Lung (tissue), 12 donors: Measurements from ENCODE around the gene RUFY2. TPM values are rescaled to one million over a fixed set of nuclear protein-coding genes. Genes with fewer than 3 reads are reported as not detected.
"Not testable (repeated sequence)": the region's sequence is repeated elsewhere in the genome, so short reads cannot be mapped to it uniquely, and the experiment has no call there.

ENCODE experiments used
- ATAC-seq: fragments of 200-7000 bp; cut with Tn5 transposase; one replicate; pipeline ENCODE4 v1.9.1; 2020; ENCODE audit warnings: moderate number of reproducible peaks; ENCODE audit not compliant: insufficient read depth, low FRiP score
- DNase-seq, 3 donors: peaks; one replicate each; pipeline ENCODE4 v3.0.0-alpha.2; 2013 to 2017
- H3K27ac ChIP-seq, 2 donors: one replicate each; pipeline ENCODE4 v1.5.1; 2013; ENCODE audit warnings: mild to moderate bottlenecking in 2 of 2, moderate library complexity in 2 of 2, control low read depth in 1 of 2, inconsistent platforms in 1 of 2, low read depth in 1 of 2, low read length in 1 of 2
- H3K27me3 ChIP-seq, 3 donors: one replicate each; pipeline ENCODE4 v1.5.1; 2013; ENCODE audit warnings: low read length in 2 of 3; ENCODE audit not compliant: control insufficient read depth in 3 of 3, insufficient read depth in 3 of 3
- H3K36me3 ChIP-seq, 4 donors: one replicate each; pipeline ENCODE4 v1.5.1; 2013; ENCODE audit warnings: low read length in 4 of 4, mild to moderate bottlenecking in 1 of 4, moderate library complexity in 1 of 4; ENCODE audit not compliant: control insufficient read depth in 4 of 4, insufficient read depth in 4 of 4
- H3K4me1 ChIP-seq, 5 donors: one replicate each; pipeline ENCODE4 v1.5.1; 2013; ENCODE audit warnings: low read length in 5 of 5, mild to moderate bottlenecking in 2 of 5, moderate library complexity in 1 of 5; ENCODE audit not compliant: control insufficient read depth in 5 of 5, insufficient read depth in 5 of 5
- H3K4me3 ChIP-seq: one replicate; pipeline ENCODE4 v1.5.1; 2013; ENCODE audit warnings: mild to moderate bottlenecking, control low read depth, moderate library complexity
- H3K9ac ChIP-seq, 2 donors: one replicate each; pipeline ENCODE4 v1.5.1; 2013; ENCODE audit warnings: low read length in 2 of 2, control low read depth in 1 of 2; ENCODE audit not compliant: insufficient read depth in 1 of 2
- H3K9me3 ChIP-seq, 4 donors: one replicate each; pipeline ENCODE4 v1.5.1; 2013; ENCODE audit warnings: low read length in 3 of 4, mild to moderate bottlenecking in 1 of 4, moderate library complexity in 1 of 4; ENCODE audit not compliant: control insufficient read depth in 4 of 4, insufficient read depth in 3 of 4
- WGBS, 2 donors: extraction: QIAGEN DNeasy Blood & Tissue Kit; methylation state at CpG; one replicate each; pipeline ENCODE4 v1.1.7; 2013; 5-methylcytosine and 5-hydroxymethylcytosine counted together
- polyA plus RNA-seq, 2 donors: library from polyadenylated mRNA; stranded (reverse); fragments of 200-250 nt; gene quantifications; one replicate each; pipeline ENCODE4 v1.2.1, GENCODE V29; 2013
- total RNA-seq, 2 donors: library from RNA; depleted of rRNA in 1 of 2; stranded (reverse); fragments of >200 nt in 1 of 2; gene quantifications; one replicate each; pipeline ENCODE4 v1.2.1, GENCODE V29; 2014 to 2021
- TF ChIP-seq, protein P1 (sequence below): IDR thresholded peaks from 2 replicates; pipeline ENCODE4 v1.5.1; 2012; ENCODE audit warnings: mild to moderate bottlenecking; ENCODE audit errors: control extremely low read depth, extremely low read depth
- donor health status: control.
- donor health status: control.
- donor health status: Bipolar disorder and iron deficiency.
- donor health status: healthy.
- donor health status: DM: yes; HTN: yes; CAD: no.

Gene RUFY2
- total and polyA plus RNA-seq, 4 donors, result 4.2 to 55.3 (median 13.4) TPM

DNA sequence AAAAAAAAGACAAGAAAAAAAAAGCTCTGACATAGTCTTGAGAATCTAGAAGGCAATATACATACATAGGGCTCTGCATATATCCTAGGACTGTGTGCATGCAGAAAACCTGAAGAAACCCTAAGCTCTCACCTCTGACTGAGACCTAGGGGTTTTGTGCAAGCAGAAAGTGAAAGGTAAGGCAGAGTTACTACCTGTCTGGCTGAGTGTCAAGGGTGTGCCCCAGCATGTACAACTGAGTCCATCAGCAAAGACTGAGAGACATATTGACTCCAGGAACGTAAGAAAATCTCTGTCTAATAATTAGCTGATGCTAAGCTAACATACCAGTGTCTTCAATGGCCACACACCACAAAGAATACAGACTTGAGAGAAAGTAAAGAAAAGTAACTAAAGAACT is 91.5 kb downstream of the RUFY2 start:
- Histone ChIP-seq H3K9me3 (peaks cover 0 to 5% (median 3%) of the 10 kb centered on the region in 4 donors), H3K4me1 (no peaks in the 10 kb centered on the region), H3K4me3 (no peak overlapping the region), H3K36me3 (no peaks in the 10 kb centered on the region), H3K9ac (no peak overlapping the region), H3K27ac (no peak overlapping the region), H3K27me3 (no peaks in the 10 kb centered on the region)
- TF ChIP-seq, protein P1, sequence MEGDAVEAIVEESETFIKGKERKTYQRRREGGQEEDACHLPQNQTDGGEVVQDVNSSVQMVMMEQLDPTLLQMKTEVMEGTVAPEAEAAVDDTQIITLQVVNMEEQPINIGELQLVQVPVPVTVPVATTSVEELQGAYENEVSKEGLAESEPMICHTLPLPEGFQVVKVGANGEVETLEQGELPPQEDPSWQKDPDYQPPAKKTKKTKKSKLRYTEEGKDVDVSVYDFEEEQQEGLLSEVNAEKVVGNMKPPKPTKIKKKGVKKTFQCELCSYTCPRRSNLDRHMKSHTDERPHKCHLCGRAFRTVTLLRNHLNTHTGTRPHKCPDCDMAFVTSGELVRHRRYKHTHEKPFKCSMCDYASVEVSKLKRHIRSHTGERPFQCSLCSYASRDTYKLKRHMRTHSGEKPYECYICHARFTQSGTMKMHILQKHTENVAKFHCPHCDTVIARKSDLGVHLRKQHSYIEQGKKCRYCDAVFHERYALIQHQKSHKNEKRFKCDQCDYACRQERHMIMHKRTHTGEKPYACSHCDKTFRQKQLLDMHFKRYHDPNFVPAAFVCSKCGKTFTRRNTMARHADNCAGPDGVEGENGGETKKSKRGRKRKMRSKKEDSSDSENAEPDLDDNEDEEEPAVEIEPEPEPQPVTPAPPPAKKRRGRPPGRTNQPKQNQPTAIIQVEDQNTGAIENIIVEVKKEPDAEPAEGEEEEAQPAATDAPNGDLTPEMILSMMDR, result no peak
- WGBS, 2 donors, result 86 to 88% methylated on average over 1 of the region's 1 CpG
- ATAC-seq (no peak), DNase-seq (no peak)

DNA sequence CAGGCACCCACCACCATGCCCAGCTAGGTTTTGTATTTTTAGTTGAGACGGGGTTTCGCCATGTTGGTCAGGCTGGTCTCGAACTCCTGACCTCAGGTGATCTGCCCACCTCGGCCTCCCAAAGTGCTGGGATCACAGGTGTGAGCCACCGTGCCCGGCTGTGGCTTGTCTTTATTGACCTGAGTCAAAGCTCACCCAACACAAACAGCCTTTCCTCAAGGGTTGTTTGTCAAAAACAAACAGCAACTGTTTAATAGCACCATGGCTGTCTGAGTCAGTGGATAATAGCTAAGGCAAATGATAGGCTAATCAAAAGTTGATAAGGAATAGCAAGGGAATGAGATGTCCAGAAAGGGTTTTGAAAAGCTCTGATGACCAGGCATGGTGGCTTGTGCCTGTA is 92.1 kb downstream of the RUFY2 start:
- not testable (repeated sequence) for H3K4me3 ChIP-seq, ATAC-seq
- WGBS, 2 donors, result 92 to 95% methylated on average over 6 of the region's 6 CpGs

DNA sequence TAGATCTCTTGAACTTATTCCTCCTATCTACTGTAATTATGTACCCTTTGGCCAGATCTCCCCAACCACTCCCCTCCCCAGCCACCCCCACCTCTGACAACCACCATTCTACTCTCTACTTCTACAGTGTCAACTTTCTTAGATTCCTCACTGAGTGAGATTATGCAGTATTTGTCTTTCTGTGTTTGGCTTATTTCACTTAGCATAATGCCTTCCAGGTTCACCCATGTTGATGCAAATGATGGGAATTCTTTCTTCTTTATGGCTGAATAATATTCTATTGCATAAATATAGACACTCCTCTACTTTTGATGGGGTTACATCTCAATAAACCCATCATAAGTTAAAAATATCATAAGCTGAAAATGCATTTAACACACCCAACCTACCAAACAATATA is 96.5 kb downstream of the RUFY2 start:
- Histone ChIP-seq H3K36me3 (no peaks in the 10 kb centered on the region), H3K9ac (no peak overlapping the region), H3K9me3 (no peaks in the 10 kb centered on the region), H3K27ac (no peak overlapping the region), H3K4me1 (peaks cover 0 to 5% (median 0%) of the 10 kb centered on the region in 5 donors), H3K27me3 (no peaks in the 10 kb centered on the region), H3K4me3 (no peak overlapping the region)
- DNase-seq (no peak), ATAC-seq (no peak)
- TF ChIP-seq, protein P1, result no peak

More for the DNA sequence above, 92.1 kb downstream of the RUFY2 start:
- DNase-seq, H3K36me3 ChIP-seq, H3K9ac ChIP-seq, H3K27ac ChIP-seq, H3K4me1 ChIP-seq, H3K9me3 ChIP-seq, H3K27me3 ChIP-seq: not testable (repeated sequence)

DNA sequence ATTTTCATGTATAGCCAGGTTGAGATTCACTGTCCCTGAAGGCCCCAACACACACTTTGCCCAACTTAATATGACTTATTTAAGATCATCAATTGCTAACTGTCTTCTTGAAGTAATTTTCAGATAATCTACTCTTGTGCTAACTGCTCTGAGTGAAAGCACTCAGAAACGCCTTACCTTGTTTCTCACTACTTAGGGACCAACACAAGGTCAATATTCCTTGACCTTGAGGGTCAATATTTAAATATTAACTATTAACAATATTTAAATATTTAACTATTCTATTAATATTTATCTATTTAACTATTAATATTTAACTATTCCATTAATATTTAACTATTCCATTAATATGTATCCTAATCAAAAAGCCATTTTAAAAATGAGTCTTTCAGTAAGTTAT is 101.2 kb downstream of the RUFY2 start:
- ATAC-seq, result no peak
- DNase-seq, result no peak
- no peaks in the 10 kb centered on the region for H3K9me3 ChIP-seq
- no peak overlapping the region for H3K27ac ChIP-seq
- TF ChIP-seq, protein P1, result no peak
- no peak overlapping the region for H3K4me3 ChIP-seq
- WGBS, 2 donors, result 0 to 51% methylated on average over 1 of the region's 1 CpG
- peaks cover 0 to 5% (median 0%) of the 10 kb centered on the region in 5 donors for H3K4me1 ChIP-seq
- H3K27me3 ChIP-seq, result no peaks in the 10 kb centered on the region
- no peaks in the 10 kb centered on the region for H3K36me3 ChIP-seq
- H3K9ac ChIP-seq, result no peak overlapping the region
